Fibroblast of skin of back (primary cell): ENCODE results near the gene LYZL4. TPM values are rescaled to one million over a fixed set of nuclear protein-coding genes. Genes with fewer than 3 reads are reported as not detected.

Experiments
- DNase-seq: peaks from one replicate; pipeline ENCODE4 v3.0.0-alpha.2; 2013
- polyA plus RNA-seq, 2 experiments: library from polyadenylated mRNA; unstranded; fragments of 120-200 nt; gene quantifications; one replicate each; pipeline ENCODE4 v1.2.1, GENCODE V29; 2013; ENCODE audit not compliant: insufficient read length in 2 of 2

Gene LYZL4
- polyA plus RNA-seq (2013, experiment 1 of 2; ENCODE audit: insufficient read length) = not detected
- not detected for polyA plus RNA-seq (2013, experiment 2 of 2; ENCODE audit: insufficient read length)

GRCh38 chr3:42410370-42411131 is at the start of gene LYZL4:
LYZL4 (minus strand) TSS chr3:42410610; CDS start chr3:42407251, 3,359 bp downstream.
- DNase-seq = no peak

DNA sequence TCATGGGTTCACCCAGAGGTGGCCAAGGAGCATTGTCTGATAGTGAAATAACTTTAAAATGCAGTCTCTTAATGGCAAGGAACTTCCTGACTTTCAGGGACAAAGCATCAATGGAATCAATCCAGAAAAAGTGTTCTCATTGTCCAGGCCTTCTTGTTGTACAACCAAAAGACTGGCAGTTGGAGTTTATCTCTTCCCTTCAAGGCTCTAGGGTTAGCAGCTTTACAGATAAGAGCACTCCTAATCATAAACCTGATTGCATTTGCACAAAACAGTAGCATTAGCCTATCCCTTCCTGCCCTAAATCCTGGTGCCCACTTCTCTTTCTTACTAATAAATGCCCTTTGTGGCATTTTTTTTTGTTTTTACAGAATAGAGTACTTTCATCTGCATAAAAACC is 48.7 kb upstream of the LYZL4 start:
- no peak for DNase-seq

DNA sequence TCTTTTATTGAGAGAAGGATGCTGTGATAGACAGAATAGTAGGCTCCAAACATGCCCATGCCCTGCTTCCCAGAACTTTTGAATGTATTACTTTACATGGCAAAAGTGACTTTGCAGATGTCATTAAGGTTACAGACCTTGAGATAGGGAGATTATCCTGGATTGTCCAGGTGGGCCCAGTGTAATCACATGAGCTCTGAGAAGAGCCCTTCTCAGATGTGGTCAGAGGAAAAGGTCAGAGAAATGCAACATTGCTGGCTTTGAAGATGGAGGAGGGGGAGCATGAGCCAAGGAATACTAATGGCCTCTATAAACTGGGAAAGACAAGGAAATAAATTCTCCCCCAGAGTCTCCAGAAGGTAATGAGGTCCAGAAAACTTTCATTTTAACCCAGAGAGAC is 45.8 kb upstream of the LYZL4 start:
- DNase-seq = no peak

DNA sequence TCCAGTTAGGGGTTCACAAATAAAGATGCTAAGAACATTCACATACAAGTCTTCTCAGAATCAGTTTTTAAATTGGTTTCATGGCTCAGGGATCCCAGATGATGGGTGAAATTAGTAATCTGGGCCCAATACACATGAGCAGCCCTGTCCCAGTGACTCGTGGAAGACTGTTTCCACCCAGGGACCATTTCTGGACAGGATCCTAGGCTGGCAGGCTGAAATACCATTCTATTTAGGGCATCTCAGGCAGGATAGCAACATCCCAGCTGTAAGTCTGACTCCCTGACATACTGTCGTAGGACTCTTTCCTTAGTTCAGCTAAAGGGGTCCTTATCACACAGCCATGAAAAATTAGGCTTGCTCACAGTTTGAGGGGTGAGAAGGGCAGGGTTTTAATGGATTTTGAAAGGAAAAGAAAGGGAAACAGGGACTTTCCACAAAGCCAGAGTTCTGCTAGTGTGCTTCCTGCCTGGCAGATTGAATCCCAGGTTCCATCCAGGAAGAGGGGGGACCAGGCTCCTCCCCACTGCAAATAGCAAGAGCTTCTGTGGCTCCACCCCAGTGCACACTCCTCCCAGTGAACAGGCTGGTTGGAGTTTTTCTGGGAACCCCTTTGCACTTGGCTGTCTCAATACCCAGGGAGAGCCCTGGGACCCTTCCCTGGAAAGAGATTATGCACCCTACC is 41.3 kb upstream of the LYZL4 start:
- peak; percentile 8 for DNase-seq

- DNase-seq = peak; percentile 13
Observed at GRCh38 chr3:42451116-42451515, 40.7 kb upstream of the LYZL4 start.

DNA sequence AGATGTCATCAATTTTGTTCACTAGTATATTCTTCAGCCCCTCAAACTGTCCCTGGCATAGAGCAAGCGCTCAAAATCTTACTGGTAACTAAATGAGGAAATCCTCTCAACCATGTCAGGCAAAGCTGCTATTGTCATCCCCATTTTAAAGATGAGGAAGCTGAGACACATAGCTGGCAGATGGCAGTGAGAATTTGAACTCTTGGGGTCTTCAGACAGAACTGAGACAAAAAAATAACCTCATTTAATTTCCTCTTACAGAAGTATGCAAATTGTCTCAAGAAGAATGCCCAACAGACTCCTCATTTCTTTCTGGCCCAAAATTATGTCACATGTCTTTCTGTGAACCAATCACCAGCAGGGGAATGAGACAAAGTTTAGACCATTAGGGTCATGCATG is 40.2 kb upstream of the LYZL4 start:
- no peak for DNase-seq

GRCh38 chr3:42447481-42447880 is 37.1 kb upstream of the LYZL4 start:
- DNase-seq = no peak

DNA sequence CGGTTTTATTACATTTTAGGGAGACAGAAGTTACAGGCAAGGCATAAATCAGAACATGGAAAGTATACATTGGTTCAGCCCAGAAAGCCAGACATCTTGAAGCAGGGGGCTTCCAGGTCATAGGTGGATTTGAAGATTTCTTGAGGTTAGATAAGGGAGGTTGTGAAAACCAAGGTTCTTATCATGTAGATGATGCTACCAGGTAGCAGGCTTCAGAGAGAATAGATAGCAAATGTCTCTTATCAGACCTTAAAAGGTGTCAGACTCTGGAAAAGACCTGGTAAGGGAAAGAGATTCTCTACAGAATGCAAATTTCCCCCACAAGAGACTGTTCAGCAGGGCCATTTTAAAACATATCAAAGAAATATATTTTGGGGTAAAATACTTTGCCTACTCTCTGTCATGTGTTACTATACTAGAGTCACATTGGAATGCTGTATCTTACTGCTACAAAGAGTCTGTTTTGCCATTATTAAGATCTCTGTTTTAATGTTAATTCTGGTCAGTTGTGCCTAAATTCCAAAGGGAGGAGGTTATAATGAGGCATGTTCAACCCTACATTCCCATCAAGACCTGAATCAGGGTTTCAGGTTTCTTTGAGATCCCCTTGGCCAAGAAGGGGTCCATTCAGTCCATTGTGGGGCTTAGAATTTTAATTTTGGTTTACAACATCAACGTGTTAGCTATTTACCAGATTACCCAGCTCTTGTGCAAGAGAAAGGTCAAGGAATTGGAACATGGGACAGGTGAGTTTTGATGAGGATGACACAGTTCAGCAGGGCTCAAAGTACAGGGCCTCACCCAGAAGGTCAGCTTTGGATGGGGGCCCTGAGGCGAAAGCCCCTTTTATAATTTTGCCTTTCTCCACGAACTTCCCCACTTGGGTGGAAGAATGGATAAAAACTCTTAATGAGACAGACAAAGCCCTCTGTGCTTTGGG is 36.0 kb upstream of the LYZL4 start:
- DNase-seq = no peak

DNA sequence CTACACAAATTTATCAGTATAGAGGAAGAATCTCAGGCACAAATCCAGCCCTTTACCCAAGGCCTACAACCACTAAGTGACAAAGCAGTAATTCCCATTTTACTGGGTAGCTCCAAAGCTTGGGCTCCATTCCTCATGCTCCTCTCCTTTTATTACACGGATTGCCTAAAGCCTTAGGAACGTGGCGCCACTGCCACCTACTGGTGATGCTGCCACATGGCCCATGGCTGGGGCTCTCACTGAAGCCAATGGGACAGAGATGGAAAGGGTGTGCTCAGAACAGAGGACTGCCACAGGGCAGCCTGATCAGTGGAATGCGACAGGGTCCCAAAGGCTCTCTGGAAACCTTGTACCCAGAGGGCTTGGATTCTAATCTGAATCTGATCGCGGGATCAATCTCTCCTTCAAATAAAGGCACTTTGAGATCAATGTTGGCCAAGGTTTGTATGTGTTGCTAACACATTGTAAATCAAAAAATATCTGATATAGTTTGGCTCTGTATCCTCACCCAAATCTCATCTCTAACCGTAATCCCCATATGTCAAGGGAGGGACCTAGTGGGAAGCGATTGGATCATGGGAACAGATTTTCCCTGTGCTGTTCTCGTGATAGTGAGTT is 33.5 kb upstream of the LYZL4 start:
- peak; percentile 71 for DNase-seq

DNA sequence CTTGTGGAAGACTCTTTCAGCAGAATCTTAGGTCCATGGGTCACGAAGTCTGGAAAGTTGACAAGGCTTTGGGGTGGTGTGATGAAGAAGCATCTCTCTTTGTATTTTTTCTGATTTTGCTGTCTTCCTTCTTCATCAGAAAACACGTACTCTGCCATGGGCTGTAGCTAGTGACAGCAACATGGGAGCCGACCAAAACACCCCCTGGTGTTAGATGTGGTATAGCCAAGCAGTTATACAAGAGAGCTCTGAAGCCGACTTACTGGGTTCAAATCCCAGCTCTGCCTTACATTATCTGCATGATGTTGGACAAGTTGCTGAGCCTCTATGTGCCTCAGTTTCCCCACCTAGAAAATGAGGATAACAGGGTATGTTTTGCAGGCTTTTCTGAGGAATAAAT is 32.9 kb upstream of the LYZL4 start:
- DNase-seq = no peak

- no peak for DNase-seq
Observed at GRCh38 chr3:42442640-42443039, 32.2 kb upstream of the LYZL4 start.

GRCh38 chr3:42441791-42442190 is 31.4 kb upstream of the LYZL4 start:
- no peak for DNase-seq

- no peak for DNase-seq
Observed at GRCh38 chr3:42440924-42441323, 30.5 kb upstream of the LYZL4 start.

DNA sequence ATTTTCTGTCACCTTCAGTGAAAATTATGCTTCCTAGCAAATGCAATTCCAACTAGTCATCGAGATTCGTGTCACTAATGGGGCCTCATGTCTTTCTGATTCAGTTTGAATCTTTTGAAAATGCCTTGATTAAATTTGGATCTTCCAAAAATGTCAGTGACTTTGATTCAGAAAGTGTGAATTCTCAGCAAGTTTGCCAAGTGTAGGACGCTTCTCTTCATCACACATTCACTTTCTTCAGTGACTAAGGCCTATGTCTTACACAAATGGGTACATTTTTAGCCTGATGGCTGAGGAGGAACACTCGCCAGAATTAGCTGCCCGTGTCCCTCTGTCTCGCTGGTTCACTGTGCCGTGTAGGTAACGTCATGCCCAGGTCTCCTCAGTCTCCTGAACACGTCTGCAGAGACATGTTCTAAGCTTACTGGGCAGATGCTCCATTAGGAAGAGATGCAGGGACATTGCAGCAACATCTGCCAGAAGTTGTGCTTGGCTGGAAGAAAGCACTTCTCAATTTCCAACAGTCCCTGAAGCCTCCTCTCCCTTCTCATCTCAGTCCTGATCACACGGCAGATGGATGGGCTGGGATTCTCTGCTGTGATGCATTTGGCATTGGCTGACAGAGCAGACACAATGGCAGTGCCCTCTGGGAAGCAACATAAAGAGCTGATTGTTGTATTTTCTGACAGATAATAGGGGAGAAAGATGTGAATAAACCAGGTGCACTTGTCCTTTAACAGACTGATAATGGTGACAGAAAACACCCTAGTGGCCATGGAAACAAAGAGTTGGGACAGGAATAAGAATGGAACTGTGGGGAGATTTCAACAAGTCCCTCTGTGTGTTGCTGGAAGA is 29.1 kb upstream of the LYZL4 start:
- DNase-seq = no peak

GRCh38 chr3:42438758-42439157 is 28.3 kb upstream of the LYZL4 start:
- DNase-seq = no peak

GRCh38 chr3:42438193-42438592 is 27.8 kb upstream of the LYZL4 start:
- DNase-seq = no peak

GRCh38 chr3:42434777-42435380 is 24.5 kb upstream of the LYZL4 start:
- no peak for DNase-seq

- DNase-seq = no peak
Observed at GRCh38 chr3:42432485-42432884, 22.1 kb upstream of the LYZL4 start.

GRCh38 chr3:42430781-42431532 is 20.5 kb upstream of the LYZL4 start:
- DNase-seq = no peak

- DNase-seq = no peak
Observed at GRCh38 chr3:42428830-42429229, 18.4 kb upstream of the LYZL4 start.
